ENCODE measurements around the gene EREG. TPM values are rescaled to one million over a fixed set of nuclear protein-coding genes. Genes with fewer than 3 reads are reported as not detected.
A peak's percentile ranks its signal among the peaks of the same experiment; 100 is the strongest.

The EREG gene
- total and polyA plus RNA-seq, 7 donors = 0.71 to 5.8 (median 2.0) TPM

GRCh38 chr4:74431113-74431826 lies 66.3 kb downstream of the EREG start:
- H3K36me3 ChIP-seq = no peaks in the 10 kb centered on the region
- DNase-seq = no peak
- intact Hi-C loops (cut with DNase I) = no loop called here
- H3K9me3 ChIP-seq = no peaks in the 10 kb centered on the region
- 68 to 83% methylated on average over 11 of the region's 11 CpGs for WGBS, 2 donors
- H3K27me3 ChIP-seq = no peaks in the 10 kb centered on the region
- no peak overlapping the region for H3K27ac ChIP-seq
- TF ChIP-seq CTCF (IDR thresholded peaks at IDR 0.05) = no peak
- peak in 1 of 4 donors; percentile 40 for TF ChIP-seq POLR2AphosphoS5 (IDR thresholded peaks at IDR 0.05)
- TF ChIP-seq EP300 (IDR thresholded peaks at IDR 0.05) = peak in 2 of 4 donors; percentile 34 to 56
- no peak for TF ChIP-seq POLR2A (IDR thresholded peaks at IDR 0.05)
- no peak overlapping the region for H3K4me3 ChIP-seq
- H3K4me1 ChIP-seq = no peaks in the 10 kb centered on the region

GRCh38 chr4:74433043-74433442 lies 68.1 kb downstream of the EREG start:
- intact Hi-C loops (cut with DNase I) = no loop called here

GRCh38 chr4:74433541-74434172 lies 68.7 kb downstream of the EREG start:
- H3K27ac ChIP-seq = no peak overlapping the region
- 74 to 77% methylated on average over 7 of the region's 7 CpGs for WGBS, 2 donors
- H3K4me1 ChIP-seq = no peaks in the 10 kb centered on the region
- no peaks in the 10 kb centered on the region for H3K9me3 ChIP-seq
- H3K36me3 ChIP-seq = no peaks in the 10 kb centered on the region
- TF ChIP-seq EP300 (IDR thresholded peaks at IDR 0.05) (no peak), CTCF (IDR thresholded peaks at IDR 0.05) (no peak), POLR2AphosphoS5 (IDR thresholded peaks at IDR 0.05) (no peak)
- H3K27me3 ChIP-seq = no peaks in the 10 kb centered on the region
- intact Hi-C loops (cut with DNase I) = no loop called here
- DNase-seq = no peak
- no peak overlapping the region for H3K4me3 ChIP-seq

More at GRCh38 chr4:74433043-74433442, 68.1 kb downstream of the EREG start:
- TF ChIP-seq EP300 (IDR thresholded peaks at IDR 0.05) (no peak), POLR2A (IDR thresholded peaks at IDR 0.05) (no peak), POLR2AphosphoS5 (IDR thresholded peaks at IDR 0.05) (no peak), CTCF (IDR thresholded peaks at IDR 0.05) (no peak)
- DNase-seq = no peak
- H3K9me3 ChIP-seq = no peaks in the 10 kb centered on the region
- H3K4me1 ChIP-seq = no peaks in the 10 kb centered on the region
- H3K27ac ChIP-seq = no peak overlapping the region
- H3K4me3 ChIP-seq = no peak overlapping the region
- no peaks in the 10 kb centered on the region for H3K36me3 ChIP-seq
- 79 to 86% methylated on average over 2 of the region's 2 CpGs for WGBS, 2 donors
- no peaks in the 10 kb centered on the region for H3K27me3 ChIP-seq

GRCh38 chr4:74435296-74435695 lies 70.4 kb downstream of the EREG start:
- TF ChIP-seq CTCF (IDR thresholded peaks at IDR 0.05) = no peak
- TF ChIP-seq POLR2AphosphoS5 (IDR thresholded peaks at IDR 0.05) = no peak
- TF ChIP-seq EP300 (IDR thresholded peaks at IDR 0.05) = no peak
- TF ChIP-seq POLR2A (IDR thresholded peaks at IDR 0.05) = no peak
- no peak for DNase-seq
- intact Hi-C loops (cut with DNase I) = no loop called here
- no peak overlapping the region for H3K4me3 ChIP-seq
- 35 to 67% methylated on average over 1 of the region's 1 CpG for WGBS, 2 donors
- no peaks in the 10 kb centered on the region for H3K4me1 ChIP-seq
- H3K27ac ChIP-seq = no peak overlapping the region
- H3K36me3 ChIP-seq = no peaks in the 10 kb centered on the region
- H3K27me3 ChIP-seq = no peaks in the 10 kb centered on the region
- H3K9me3 ChIP-seq = no peaks in the 10 kb centered on the region
